Breast epithelium (tissue), 3 donors: ENCODE results near the gene GORASP2.
"Not testable (repeated sequence)": the region's sequence is repeated elsewhere in the genome, so short reads cannot be mapped to it uniquely, and the experiment has no call there.

Experiments
- POLR2A ChIP-seq: fragments of 450-650 bp; IDR thresholded peaks from one replicate; pipeline ENCODE4 v1.6.1; 2016; ENCODE audit warnings: antibody characterized with exemption, mild to moderate bottlenecking, moderate library complexity
- TF ChIP-seq, protein P1 (sequence below), 3 donors: fragments of 450-650 bp; IDR thresholded peaks; one replicate each; pipeline ENCODE4 v1.5.1; 2016 to 2017; ENCODE audit warnings: antibody characterized with exemption in 3 of 3, mild to moderate bottlenecking in 3 of 3, moderate library complexity in 3 of 3

DNA sequence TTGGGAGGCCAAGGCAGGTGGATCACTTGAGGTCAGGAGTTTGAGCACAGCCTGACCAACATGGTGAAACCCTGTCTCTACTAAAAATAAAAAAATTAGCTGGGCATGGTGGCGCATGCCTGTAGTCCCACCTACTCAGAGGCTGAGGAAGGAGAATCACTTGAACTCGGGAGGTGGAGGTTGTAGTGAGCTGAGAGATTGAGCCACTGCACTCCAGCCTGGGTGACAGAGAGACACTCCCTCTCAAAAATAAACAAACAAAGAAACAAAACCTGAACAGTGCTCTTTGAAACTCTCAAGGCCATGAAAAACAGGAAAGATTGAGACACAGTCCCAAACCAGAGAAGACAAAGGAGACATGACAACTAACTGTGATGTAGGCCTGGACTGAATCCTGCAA, 7.2 kb upstream of the GORASP2 start:
- TF ChIP-seq, protein P1, sequence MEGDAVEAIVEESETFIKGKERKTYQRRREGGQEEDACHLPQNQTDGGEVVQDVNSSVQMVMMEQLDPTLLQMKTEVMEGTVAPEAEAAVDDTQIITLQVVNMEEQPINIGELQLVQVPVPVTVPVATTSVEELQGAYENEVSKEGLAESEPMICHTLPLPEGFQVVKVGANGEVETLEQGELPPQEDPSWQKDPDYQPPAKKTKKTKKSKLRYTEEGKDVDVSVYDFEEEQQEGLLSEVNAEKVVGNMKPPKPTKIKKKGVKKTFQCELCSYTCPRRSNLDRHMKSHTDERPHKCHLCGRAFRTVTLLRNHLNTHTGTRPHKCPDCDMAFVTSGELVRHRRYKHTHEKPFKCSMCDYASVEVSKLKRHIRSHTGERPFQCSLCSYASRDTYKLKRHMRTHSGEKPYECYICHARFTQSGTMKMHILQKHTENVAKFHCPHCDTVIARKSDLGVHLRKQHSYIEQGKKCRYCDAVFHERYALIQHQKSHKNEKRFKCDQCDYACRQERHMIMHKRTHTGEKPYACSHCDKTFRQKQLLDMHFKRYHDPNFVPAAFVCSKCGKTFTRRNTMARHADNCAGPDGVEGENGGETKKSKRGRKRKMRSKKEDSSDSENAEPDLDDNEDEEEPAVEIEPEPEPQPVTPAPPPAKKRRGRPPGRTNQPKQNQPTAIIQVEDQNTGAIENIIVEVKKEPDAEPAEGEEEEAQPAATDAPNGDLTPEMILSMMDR (IDR thresholded peaks at IDR 0.05): not testable (repeated sequence)
- TF ChIP-seq POLR2A: not testable (repeated sequence)
